Subcutaneous abdominal adipose tissue (tissue), 5 donors: ENCODE measurements around the gene ARL4A.

Experiments used
- H3K27ac ChIP-seq: one replicate; pipeline ENCODE4 v1.7.0; 2013; ENCODE audit warnings: low read depth, mild to moderate bottlenecking, inconsistent platforms, low read length, moderate library complexity
- H3K27me3 ChIP-seq, 5 donors: one replicate each; pipeline ENCODE4 v1.7.0; 2013; ENCODE audit warnings: low read length in 5 of 5, inconsistent platforms in 1 of 5; ENCODE audit not compliant: control insufficient read depth in 5 of 5, insufficient read depth in 4 of 5
- H3K36me3 ChIP-seq, 5 donors: one replicate each; pipeline ENCODE4 v1.7.0; 2013; ENCODE audit warnings: low read length in 5 of 5; ENCODE audit not compliant: control insufficient read depth in 5 of 5, insufficient read depth in 5 of 5
- H3K4me1 ChIP-seq, 5 donors: one replicate each; pipeline ENCODE4 v1.7.0; 2013; ENCODE audit warnings: low read length in 5 of 5, mild to moderate bottlenecking in 3 of 5, moderate library complexity in 1 of 5; ENCODE audit not compliant: control insufficient read depth in 5 of 5, insufficient read depth in 5 of 5
- H3K4me3 ChIP-seq, 5 donors: one replicate each; pipeline ENCODE4 v1.7.0; 2013; ENCODE audit warnings: low read length in 5 of 5, low read depth in 1 of 5
- H3K9ac ChIP-seq, 5 donors: one replicate each; pipeline ENCODE4 v1.7.0; 2013; ENCODE audit warnings: low read length in 5 of 5, mild to moderate bottlenecking in 4 of 5, moderate library complexity in 3 of 5
- H3K9me3 ChIP-seq, 5 donors: one replicate each; pipeline ENCODE4 v1.7.0; 2013; ENCODE audit warnings: low read length in 5 of 5; ENCODE audit not compliant: control insufficient read depth in 5 of 5
- donor health status: healthy.
- donor health status: healthy.
- donor health status: healthy.
- donor health status: healthy.
- donor health status: healthy.

ARL4A gene

DNA sequence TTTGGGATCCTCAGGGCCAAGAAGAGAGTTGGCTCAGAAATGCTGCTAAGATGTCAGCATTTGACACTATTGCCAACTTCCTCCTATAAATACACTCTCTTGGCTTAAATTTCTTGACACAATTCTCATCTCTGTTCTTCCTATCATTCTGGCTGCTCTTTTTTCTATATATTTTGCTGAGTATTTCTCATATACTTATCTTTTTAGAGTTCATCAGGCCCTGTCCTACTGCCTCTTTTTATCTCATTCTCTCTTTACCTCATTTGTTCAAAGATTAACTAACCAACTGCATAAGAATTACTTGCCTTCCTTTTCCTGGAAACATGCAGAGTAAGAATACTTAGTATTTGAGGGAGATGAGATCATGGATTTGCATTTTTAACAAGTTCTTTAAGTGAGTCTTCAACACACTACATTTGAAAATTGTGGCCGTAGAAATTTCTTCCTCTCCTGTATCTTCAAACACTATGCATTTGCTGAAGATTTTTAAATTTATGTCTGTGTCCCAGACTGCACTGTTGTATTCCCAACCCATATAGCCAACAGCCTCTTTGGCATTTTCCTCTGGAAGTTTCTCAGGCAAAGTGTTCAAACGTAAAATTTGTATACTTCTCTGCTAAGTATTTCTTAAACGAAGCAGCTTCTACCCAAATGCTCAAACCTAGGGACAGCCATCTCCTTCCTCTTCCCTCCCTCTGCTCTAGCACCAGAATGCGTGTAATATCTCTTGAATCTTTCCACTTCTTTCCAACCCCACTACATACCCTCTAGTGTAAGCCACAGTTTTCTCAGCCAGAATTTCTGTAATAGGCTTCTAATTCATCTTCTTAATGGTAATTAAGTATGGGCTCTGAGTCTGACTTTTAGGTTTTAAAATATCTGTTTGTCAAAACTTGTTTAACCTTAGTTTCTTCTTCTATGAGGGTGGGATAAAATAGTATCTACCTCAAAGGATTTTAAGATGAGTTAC is 35.5 kb downstream of the ARL4A start:
- no peaks in the 10 kb centered on the region for H3K36me3 ChIP-seq
- no peak overlapping the region for H3K9ac ChIP-seq
- H3K4me3 ChIP-seq = no peak overlapping the region
- no peaks in the 10 kb centered on the region for H3K9me3 ChIP-seq
- no peaks in the 10 kb centered on the region for H3K27me3 ChIP-seq
- no peak overlapping the region for H3K27ac ChIP-seq
- H3K4me1 ChIP-seq = peaks cover 0 to 25% (median 13%) of the 10 kb centered on the region in 5 donors

GRCh38 chr7:12725575-12726316 is 38.3 kb downstream of the ARL4A start:
- no peak overlapping the region for H3K9ac ChIP-seq
- no peak overlapping the region for H3K27ac ChIP-seq

GRCh38 chr7:12726908-12727307 is 39.5 kb downstream of the ARL4A start:
- H3K4me3 ChIP-seq = no peak overlapping the region
- H3K27me3 ChIP-seq = no peaks in the 10 kb centered on the region
- no peaks in the 10 kb centered on the region for H3K36me3 ChIP-seq
- H3K9me3 ChIP-seq = no peaks in the 10 kb centered on the region
- H3K27ac ChIP-seq = no peak overlapping the region
- no peak overlapping the region for H3K9ac ChIP-seq
- H3K4me1 ChIP-seq = peaks cover 0 to 22% (median 6%) of the 10 kb centered on the region in 5 donors

More at GRCh38 chr7:12725575-12726316, 38.3 kb downstream of the ARL4A start:
- H3K9me3 ChIP-seq = no peaks in the 10 kb centered on the region
- no peak overlapping the region for H3K4me3 ChIP-seq
- H3K4me1 ChIP-seq = peaks cover 0 to 22% (median 6%) of the 10 kb centered on the region in 5 donors
- no peaks in the 10 kb centered on the region for H3K27me3 ChIP-seq
- H3K36me3 ChIP-seq = no peaks in the 10 kb centered on the region

GRCh38 chr7:12727455-12728191 is 40.2 kb downstream of the ARL4A start:
- Histone ChIP-seq H3K4me3 (no peak overlapping the region), H3K27ac (peak overlapping the region; percentile 24), H3K27me3 (no peaks in the 10 kb centered on the region), H3K36me3 (no peaks in the 10 kb centered on the region), H3K9ac (no peak overlapping the region), H3K4me1 (peaks cover 0 to 22% (median 6%) of the 10 kb centered on the region in 5 donors), H3K9me3 (no peaks in the 10 kb centered on the region)

DNA sequence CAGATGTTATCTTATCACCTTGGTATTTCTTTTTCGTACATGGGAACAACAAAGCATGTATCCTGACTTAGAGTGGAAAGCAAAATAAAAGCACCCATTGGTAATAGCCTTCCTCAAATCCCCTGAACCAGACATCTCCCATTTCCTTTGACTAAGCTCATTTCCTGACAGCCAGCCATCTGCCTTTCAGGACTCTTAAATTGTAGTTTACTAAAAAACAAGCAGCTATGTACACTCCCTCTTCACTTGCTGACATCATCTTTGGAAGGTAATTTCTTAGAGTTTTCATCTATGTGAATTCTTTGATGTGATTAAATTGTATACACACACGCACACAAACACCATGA is 40.7 kb downstream of the ARL4A start:
- peaks cover 0 to 22% (median 6%) of the 10 kb centered on the region in 5 donors for H3K4me1 ChIP-seq
- no peaks in the 10 kb centered on the region for H3K36me3 ChIP-seq
- no peaks in the 10 kb centered on the region for H3K27me3 ChIP-seq
- no peaks in the 10 kb centered on the region for H3K9me3 ChIP-seq
- peak overlapping the region; percentile 24 for H3K27ac ChIP-seq
- H3K9ac ChIP-seq = no peak overlapping the region
- H3K4me3 ChIP-seq = no peak overlapping the region

GRCh38 chr7:12729112-12729511 is 41.7 kb downstream of the ARL4A start:
- peaks cover 0 to 22% (median 6%) of the 10 kb centered on the region in 5 donors for H3K4me1 ChIP-seq
- no peaks in the 10 kb centered on the region for H3K36me3 ChIP-seq
- no peak overlapping the region for H3K9ac ChIP-seq
- no peaks in the 10 kb centered on the region for H3K27me3 ChIP-seq
- no peaks in the 10 kb centered on the region for H3K9me3 ChIP-seq
- H3K4me3 ChIP-seq = peak overlapping the region in 4 of 5 donors; percentile 14 to 44 (median 26)
- H3K27ac ChIP-seq = no peak overlapping the region

DNA sequence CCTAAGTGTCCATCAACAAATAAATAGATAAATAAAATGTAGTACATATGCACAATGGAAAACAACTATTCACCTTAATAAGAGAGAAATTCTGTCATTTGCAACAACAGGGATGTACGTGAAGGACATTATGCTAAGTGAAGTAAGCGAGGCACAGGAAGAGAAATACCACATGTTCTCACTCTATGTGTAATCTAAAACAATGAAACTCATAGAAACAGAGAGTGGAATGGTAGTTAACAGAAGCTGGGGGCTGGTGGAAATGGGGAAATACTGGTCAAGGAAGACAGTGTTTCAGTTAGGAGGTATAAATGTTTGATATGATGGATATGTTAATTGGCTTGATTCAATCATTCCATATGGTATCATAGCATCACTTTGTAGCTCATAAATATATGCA is 43.1 kb downstream of the ARL4A start:
- Histone ChIP-seq H3K27ac (no peak overlapping the region), H3K4me1 (peaks cover 0 to 22% (median 6%) of the 10 kb centered on the region in 5 donors), H3K9me3 (no peaks in the 10 kb centered on the region), H3K27me3 (no peaks in the 10 kb centered on the region), H3K4me3 (no peak overlapping the region), H3K36me3 (no peaks in the 10 kb centered on the region), H3K9ac (no peak overlapping the region)

DNA sequence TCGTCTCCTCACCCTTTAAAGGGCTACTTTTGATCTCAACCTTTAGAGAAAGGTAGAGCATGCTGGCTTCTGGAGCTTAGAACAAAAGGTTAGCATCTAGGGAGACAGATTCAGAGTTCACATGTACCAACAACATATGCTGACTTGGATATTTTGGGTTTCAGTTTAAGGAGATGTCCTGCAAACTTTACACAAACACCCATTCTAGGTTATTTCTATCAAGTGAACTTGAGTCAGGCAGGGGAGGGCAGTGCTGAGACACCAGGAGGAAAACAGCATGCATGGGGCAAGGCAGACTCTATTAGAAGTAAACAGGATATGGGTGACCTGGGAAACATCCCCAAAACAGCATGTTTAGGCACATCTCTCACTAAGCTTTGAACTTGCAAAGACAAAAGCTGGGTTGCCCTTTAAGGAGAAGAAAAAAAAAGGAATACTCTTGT is 43.8 kb downstream of the ARL4A start:
- Histone ChIP-seq H3K36me3 (no peaks in the 10 kb centered on the region), H3K4me3 (no peak overlapping the region), H3K4me1 (peaks cover 0 to 22% (median 6%) of the 10 kb centered on the region in 5 donors), H3K9ac (no peak overlapping the region), H3K27me3 (no peaks in the 10 kb centered on the region), H3K27ac (no peak overlapping the region), H3K9me3 (no peaks in the 10 kb centered on the region)

- Histone ChIP-seq H3K9ac (no peak overlapping the region), H3K36me3 (no peaks in the 10 kb centered on the region), H3K4me1 (peaks cover 0 to 22% (median 6%) of the 10 kb centered on the region in 5 donors), H3K9me3 (no peaks in the 10 kb centered on the region), H3K27me3 (no peaks in the 10 kb centered on the region), H3K27ac (no peak overlapping the region), H3K4me3 (no peak overlapping the region)
Observed at GRCh38 chr7:12731775-12732174, 44.3 kb downstream of the ARL4A start.
